HG03575 (cell line): Measurements from ENCODE around the gene FHL1.

Experiments used
- ATAC-seq: cut with Tn5 transposase; IDR thresholded peaks from one replicate; pipeline ENCODE4 v1.9.1; 2021; ENCODE audit not compliant: unreplicated experiment, insufficient number of reproducible peaks, low FRiP score; ENCODE audit errors: extremely low read depth

The FHL1 gene

GRCh38 chrX:136179133-136179532 lies 31.8 kb downstream of the FHL1 start:
- ATAC-seq, result no peak

- no peak for ATAC-seq
These were observed 35.1 kb downstream of the FHL1 start for GRCh38 chrX:136182414-136182813.

GRCh38 chrX:136183172-136183571 lies 35.8 kb downstream of the FHL1 start:
- ATAC-seq, result no peak

DNA sequence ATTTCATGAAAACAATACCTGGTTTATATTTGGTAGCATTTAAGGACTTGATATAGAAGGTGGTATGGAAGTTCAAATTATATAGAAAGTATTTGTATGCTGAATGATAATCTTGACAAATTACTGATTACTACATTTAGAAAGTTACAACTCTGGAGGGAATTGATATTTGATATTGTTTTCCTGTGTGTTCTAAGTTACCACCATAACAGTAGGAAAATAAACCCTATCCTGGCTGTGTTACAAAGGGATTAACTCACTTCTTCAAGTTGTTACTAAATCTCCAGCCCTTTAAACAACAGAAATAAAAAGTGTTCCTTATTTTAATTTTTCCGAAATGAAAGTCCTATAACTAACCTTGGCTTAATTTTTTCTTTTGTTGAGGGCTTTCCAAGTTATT lies 36.6 kb downstream of the FHL1 start:
- ATAC-seq, result no peak

DNA sequence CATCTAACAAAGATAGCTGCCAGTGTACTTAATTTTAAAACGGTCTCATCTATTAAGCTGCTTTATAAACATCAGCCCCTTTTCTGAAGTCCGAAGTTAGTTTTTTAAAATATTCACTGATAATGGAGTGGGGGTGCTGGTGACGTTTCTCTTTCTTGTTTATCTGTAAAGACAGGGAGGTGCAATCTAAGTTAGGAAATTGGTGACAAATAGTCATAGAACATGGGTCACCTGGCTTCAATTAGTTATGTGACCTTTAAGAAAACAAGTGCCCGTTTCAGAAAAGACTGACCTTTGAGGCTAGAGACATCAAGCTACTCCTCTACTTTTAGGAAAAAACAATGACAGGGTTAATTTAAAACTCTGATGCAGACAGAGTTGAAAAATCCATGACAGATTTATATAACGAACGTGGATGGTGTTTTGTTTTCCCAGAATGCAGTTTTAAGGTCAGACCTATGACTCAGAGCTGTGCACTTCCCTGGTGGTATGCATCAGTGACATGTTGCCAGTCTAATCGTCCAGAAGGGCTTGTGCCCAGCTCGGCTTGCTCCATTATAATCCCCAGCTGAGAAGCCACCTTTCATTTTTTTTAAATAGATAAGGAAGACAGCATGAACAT lies 38.2 kb downstream of the FHL1 start:
- no peak for ATAC-seq

GRCh38 chrX:136186023-136186413 lies 38.7 kb downstream of the FHL1 start:
- no peak for ATAC-seq

DNA sequence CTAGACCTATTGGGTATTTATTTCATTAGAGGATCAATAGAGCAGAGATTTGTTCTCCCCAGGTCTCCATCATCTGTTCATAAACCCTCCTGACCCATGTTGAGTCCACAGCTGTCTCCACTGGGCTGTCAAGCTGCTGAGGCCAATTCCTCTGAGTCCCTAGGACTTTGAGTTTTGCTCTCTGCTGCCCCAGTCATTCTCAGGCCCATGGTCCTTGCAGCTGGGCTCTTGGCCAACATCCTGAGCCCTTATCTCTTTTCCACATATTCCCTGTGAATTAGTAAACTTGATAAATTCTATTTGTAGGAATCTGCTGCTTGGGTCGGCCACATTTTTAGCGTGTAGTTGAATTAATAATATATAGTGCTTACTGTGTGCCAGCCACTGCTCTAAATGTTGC lies 41.9 kb downstream of the FHL1 start:
- no peak for ATAC-seq

DNA sequence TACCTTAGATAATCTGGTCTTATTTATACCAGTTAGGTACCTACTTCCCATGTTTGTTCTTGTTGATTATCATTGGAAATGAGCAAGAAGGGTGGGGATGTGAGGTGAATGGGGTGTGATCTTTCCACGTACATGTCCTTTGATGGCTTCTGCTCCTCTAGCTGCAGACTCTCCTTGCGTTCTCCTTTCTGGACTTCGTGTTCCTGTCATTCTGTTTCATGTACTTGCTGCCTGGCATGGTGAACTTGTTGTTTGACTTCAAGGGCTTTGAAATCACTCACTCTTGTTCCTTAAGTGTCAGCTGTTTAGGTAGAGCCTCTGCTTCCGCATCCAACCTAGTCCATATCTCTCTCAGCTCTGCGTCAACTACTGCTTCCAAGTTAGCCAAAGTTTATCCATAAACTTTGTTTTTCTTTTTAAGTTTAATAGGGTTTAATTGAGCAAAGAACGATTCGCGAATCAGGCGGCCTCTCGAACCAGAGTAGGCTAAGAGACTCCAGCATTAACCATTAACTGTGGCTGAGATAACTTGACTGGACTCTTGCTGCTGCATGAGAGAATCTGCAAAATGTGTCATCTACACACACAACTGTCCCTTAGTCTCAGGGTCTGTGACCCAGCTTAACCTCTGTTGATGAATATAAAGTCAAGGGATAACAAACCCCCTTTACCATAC lies 42.8 kb downstream of the FHL1 start:
- no peak for ATAC-seq

GRCh38 chrX:136191171-136191570 lies 43.8 kb downstream of the FHL1 start:
- no peak for ATAC-seq

DNA sequence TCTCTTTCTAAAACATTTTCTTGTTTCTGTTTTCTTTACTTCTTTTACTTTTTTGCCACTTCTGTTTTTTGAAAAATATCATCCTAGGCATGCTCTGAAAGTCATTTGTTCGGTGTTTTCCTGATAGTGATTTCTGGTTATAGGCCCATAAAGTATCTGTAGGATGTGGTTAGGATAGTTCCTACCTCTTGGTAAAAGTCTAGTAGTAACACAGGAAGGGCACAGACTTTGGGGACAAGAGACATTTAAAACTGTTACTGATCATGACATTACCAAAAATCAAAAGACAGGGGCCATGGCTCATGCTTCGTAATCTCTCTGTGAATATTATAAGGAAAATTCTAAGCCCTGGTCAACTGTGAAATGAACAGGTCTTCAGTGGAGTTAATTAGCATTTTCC lies 44.8 kb downstream of the FHL1 start:
- ATAC-seq, result no peak

DNA sequence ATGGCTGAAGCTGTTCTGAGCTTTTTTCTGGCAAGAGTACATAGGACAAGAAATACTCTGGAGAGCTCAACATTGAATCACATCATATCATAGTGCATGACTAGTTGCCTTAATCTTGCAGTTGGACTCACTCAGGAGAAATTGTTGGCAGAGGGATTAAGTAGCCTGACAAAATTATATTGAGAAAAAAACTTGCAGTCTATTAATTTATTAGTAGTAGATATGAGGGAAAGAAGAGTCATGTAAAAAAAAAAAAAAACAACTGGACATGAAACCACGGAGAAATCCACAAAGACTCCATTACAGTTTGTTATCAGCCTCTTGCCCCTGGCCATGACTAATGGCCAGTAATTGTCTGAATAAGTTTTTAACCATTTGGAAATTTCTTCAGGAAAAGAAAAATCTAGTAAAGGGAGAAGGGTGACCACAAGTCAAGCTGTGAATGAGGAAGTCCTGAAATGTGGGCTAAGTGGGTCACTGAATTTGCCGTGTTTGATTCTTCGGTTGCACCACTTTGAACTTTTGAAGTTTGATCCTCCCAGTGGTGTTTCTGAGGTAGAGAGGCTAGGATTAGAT lies 45.6 kb downstream of the FHL1 start:
- no peak for ATAC-seq

GRCh38 chrX:136193771-136194170 lies 46.4 kb downstream of the FHL1 start:
- no peak for ATAC-seq

DNA sequence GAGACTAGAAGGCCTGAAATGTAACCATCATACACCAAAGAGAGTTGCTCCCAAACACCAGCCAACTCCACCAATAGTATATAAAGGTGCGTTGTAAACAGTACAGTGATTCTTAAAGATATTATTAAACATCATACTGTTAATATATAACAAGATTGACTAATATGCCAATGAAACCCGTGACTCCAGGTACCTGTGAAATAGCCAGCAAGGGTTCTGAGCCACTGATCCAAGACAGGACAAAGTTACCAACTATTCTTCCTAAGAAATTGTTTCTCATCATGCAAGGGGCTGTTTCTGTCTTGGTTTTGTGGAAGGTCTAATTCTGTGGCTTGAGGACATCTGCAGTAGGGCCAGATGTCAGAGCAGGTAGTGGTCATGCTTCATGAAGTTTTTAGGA lies 47.2 kb downstream of the FHL1 start:
- ATAC-seq, result no peak

DNA sequence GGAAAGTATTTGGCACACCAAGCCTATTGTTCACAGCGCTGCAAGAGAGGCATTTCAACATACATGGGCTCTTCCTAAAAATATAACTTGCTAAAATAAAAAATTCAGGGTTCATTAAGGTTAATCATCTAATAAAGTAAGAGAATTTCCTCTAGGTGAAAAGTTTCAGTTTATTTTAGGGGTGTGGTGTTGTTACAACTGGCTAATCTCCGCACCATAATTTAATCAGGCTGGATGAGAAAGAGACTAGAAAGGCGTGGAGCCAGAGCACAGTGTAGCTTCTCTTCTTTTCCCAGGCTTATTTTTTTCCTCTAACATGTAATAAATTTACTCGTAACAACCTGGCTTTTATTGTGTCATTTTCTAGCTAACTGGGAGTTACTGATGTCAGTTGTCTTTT lies 47.9 kb downstream of the FHL1 start:
- ATAC-seq, result no peak

- ATAC-seq, result no peak
These were observed 49.4 kb downstream of the FHL1 start for GRCh38 chrX:136196691-136197155.

GRCh38 chrX:136198010-136198409 lies 50.7 kb downstream of the FHL1 start:
- no peak for ATAC-seq

DNA sequence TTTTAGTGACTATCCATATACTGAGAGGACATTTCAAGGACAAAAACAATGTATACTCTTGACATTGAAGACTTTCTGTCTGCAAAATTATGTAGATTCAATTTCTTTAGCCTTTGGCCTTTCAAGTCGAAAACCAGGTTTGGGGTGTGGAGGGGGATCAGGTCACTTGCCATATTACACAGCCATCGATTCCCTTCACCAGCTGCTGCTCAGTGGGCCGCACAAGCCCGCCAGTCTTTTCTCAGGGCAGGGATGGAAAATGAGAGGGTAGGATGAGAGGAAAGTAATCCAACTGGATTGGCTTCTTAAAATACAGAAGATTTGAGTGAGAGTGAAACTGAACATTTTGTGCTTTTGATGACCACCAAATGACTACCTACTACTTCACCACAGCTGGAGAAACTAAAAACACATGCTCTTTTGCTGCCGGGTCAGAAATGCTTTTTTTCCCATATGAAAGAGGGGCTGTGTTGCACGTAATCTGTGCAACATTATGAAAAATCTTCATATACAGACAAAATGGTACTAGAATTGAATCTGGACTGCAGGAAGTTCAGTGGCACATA lies 51.4 kb downstream of the FHL1 start:
- ATAC-seq, result no peak

DNA sequence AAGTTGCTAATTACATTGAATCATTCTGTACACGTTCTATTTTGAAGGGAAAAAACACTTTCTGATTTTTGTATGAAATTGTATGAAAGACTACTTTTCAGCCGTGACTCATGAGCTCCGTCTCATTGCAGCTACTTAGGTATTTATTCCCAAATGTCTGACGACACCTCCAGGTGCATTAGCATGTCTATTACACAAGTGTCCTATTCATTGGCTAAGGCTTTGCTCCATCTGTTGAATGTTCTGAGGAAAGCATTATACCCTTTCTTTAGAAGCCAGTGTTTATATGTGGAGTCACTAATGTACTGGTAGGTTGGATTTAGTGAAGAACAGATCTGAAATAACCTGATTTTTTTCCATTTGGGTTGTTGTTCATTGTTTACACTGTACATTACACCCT lies 52.0 kb downstream of the FHL1 start:
- ATAC-seq, result no peak

- no peak for ATAC-seq
These were observed 53.1 kb downstream of the FHL1 start for GRCh38 chrX:136200466-136200865.

GRCh38 chrX:136201601-136202000 lies 54.3 kb downstream of the FHL1 start:
- ATAC-seq, result no peak
